Measurements from ENCODE around the gene CARD16. TPM values are rescaled to one million over a fixed set of nuclear protein-coding genes. Genes with fewer than 3 reads are reported as not detected.

CARD16 gene
- total RNA-seq, 6 experiments from 2014 or later = 6.4 to 11.2 (median 9.4) TPM

DNA sequence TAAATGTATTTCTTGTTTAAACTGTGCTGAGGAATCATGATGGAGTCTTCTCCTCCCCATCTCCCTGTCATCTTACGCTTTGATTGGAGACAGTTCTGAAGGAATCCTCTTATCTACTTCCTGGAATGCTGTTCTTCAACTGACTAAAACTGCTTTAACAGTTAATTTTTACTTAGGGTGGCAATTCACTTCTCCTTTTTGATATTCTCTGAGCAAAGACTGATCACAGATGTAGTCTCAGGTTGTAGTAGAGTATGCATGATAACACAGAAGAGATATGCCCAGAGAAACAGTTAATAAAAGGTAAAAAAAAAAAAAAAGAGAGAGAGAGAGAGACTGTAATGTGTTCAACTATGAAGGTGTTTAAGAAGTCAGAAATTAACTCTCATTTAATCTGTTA, 20.7 kb downstream of the CARD16 start:
- Mint-ChIP-seq H3K36me3 (ENCODE audit: low read depth) (peaks cover 14% of the 10 kb centered on the region), H3K27me3 (ENCODE audit: insufficient read depth) (no peaks in the 10 kb centered on the region), H3K4me1 (ENCODE audit: low read depth) (peaks cover 11% of the 10 kb centered on the region; the same call in 1 of the 2 replicates), H3K27ac (no peak overlapping the region), H3K4me3 (no peak overlapping the region), H3K9me3 (no peaks in the 10 kb centered on the region)
- no peak for DNase-seq
- TF ChIP-seq CTCF (IDR thresholded peaks at IDR 0.05) = no peak

DNA sequence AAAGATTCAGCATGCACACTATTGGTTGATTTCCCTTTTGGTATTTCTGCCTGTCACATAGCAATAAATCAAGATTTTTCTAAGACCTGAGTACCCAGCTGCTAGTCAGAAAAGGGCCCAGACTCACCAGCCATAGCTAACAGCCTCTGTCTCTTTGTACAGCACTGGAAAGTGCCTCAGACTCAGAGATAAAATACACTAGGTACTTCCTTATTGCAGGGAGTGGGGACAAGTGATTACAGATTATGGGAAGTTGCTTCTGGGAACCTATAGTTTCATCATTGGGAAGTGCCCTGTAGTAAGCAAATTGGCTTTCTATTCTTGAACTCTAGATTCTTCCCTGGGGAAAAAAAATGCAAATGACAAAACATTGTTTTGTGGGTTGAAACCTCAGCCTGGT, 22.1 kb downstream of the CARD16 start, which contains the start of gene CASP5:
Gene CASP5 (minus strand): TSS at position 166 of the 400 bp plus-strand sequence. CDS start 32 bp downstream, at position 134.
- DNase-seq = no peak
- Mint-ChIP-seq H3K9me3 (no peaks in the 10 kb centered on the region), H3K36me3 (ENCODE audit: low read depth) (peaks cover 14% of the 10 kb centered on the region), H3K4me1 (ENCODE audit: low read depth) (peaks cover 11% of the 10 kb centered on the region; the same call in 1 of the 2 replicates), H3K27ac (no peak within 1 kb of the TSS), H3K4me3 (no peak within 1 kb of the TSS), H3K27me3 (ENCODE audit: insufficient read depth) (no peaks in the 10 kb centered on the region)
- no peak for TF ChIP-seq CTCF (IDR thresholded peaks at IDR 0.05)

- Mint-ChIP-seq H3K27ac (no peak overlapping the region), H3K36me3 (ENCODE audit: low read depth) (peaks cover 14% of the 10 kb centered on the region), H3K4me3 (no peak overlapping the region), H3K4me1 (ENCODE audit: low read depth) (peaks cover 11% of the 10 kb centered on the region; the same call in 1 of the 2 replicates), H3K9me3 (no peaks in the 10 kb centered on the region), H3K27me3 (ENCODE audit: insufficient read depth) (no peaks in the 10 kb centered on the region)
- DNase-seq = no peak
- no peak for TF ChIP-seq CTCF (IDR thresholded peaks at IDR 0.05)
Observed at GRCh38 chr11:105022527-105022926, 22.6 kb downstream of the CARD16 start.

DNA sequence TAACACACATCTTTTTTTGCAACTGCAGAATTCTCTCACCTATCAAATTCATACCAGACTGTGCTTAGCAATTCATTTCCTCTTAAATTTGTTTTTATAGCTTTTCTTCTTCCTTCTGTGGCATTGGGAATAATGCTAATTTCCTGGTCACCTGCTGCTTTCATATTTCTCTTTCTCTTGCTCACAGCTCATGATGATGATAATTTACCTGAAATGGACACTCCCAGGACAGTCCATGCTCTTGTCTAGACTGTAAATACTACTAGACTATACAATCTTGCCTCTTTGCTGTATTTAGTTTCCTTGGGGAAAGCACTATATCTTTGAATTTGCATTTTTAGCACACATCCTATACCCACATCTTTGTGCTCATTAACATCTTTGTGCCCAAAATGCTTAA, 37.7 kb downstream of the CARD16 start:
- no peak for TF ChIP-seq CTCF (IDR thresholded peaks at IDR 0.05)
- no peak for DNase-seq
- H3K4me3 Mint-ChIP-seq = no peak overlapping the region
- H3K27me3 Mint-ChIP-seq (ENCODE audit: insufficient read depth) = no peaks in the 10 kb centered on the region
- H3K9me3 Mint-ChIP-seq = no peaks in the 10 kb centered on the region
- H3K36me3 Mint-ChIP-seq (ENCODE audit: low read depth) = no peaks in the 10 kb centered on the region
- H3K27ac Mint-ChIP-seq = no peak overlapping the region
- peaks cover 17% of the 10 kb centered on the region for H3K4me1 Mint-ChIP-seq (ENCODE audit: low read depth)

DNA sequence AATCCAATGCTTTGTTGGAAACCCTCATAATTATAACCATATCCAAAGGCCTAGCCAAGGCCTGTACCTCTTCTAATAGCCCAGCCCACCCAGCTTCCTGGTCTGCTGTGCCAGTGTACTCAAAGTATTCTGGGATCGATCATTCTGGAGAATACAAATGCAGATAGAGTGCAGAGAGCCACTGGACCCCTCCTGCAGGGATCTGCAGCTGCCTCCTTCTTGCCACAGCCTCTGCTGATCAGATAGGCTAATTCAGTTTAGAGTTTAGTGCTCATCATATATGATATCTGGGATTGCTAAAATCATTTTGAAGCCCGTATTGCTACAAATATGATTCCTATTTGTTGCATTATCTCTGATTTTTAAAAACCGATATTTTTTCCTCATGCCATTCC, 39.7 kb downstream of the CARD16 start:
- Mint-ChIP-seq H3K4me3 (no peak overlapping the region), H3K27me3 (ENCODE audit: insufficient read depth) (no peaks in the 10 kb centered on the region), H3K9me3 (peaks cover 4% of the 10 kb centered on the region; the same call in 1 of the 2 replicates), H3K27ac (no peak overlapping the region), H3K4me1 (ENCODE audit: low read depth) (peaks cover 25% of the 10 kb centered on the region), H3K36me3 (ENCODE audit: low read depth) (peaks cover 5% of the 10 kb centered on the region)
- TF ChIP-seq CTCF (IDR thresholded peaks at IDR 0.05) = no peak
- DNase-seq = no peak

DNA sequence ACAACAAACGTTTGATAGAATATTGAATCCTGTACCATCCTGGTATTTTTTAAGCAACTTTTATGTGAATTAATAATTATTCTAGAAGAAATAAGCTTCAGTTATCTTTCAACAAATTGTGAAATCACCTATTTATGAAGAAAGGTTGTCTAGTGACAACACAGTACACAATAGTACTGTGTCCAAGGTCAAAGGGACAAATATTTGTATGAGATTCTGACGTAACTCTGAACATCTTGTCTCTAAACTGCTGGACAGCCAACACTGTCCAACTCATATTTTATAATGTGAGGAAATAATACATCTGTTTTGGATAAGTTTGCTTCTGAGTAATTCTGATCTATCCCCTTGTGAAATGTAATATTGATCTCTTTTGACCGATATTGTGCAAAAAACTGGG, 41.1 kb downstream of the CARD16 start:
- Mint-ChIP-seq H3K9me3 (peaks cover 4% of the 10 kb centered on the region; the same call in 1 of the 2 replicates), H3K4me1 (ENCODE audit: low read depth) (peaks cover 25% of the 10 kb centered on the region), H3K27me3 (ENCODE audit: insufficient read depth) (no peaks in the 10 kb centered on the region; the same call in 1 of the 2 replicates), H3K36me3 (ENCODE audit: low read depth) (peaks cover 5% of the 10 kb centered on the region), H3K4me3 (no peak overlapping the region), H3K27ac (no peak overlapping the region)
- DNase-seq = no peak
- no peak for TF ChIP-seq CTCF (IDR thresholded peaks at IDR 0.05)
